ENCODE data around the gene UBA1. TPM values are rescaled to one million over a fixed set of nuclear protein-coding genes. Genes with fewer than 3 reads are reported as not detected.

Gene UBA1
- total and polyA plus RNA-seq, 2 donors (not counting 3 experiments of a cell fraction or from before 2014, with no cell fraction given) = 237 to 297 TPM

DNA sequence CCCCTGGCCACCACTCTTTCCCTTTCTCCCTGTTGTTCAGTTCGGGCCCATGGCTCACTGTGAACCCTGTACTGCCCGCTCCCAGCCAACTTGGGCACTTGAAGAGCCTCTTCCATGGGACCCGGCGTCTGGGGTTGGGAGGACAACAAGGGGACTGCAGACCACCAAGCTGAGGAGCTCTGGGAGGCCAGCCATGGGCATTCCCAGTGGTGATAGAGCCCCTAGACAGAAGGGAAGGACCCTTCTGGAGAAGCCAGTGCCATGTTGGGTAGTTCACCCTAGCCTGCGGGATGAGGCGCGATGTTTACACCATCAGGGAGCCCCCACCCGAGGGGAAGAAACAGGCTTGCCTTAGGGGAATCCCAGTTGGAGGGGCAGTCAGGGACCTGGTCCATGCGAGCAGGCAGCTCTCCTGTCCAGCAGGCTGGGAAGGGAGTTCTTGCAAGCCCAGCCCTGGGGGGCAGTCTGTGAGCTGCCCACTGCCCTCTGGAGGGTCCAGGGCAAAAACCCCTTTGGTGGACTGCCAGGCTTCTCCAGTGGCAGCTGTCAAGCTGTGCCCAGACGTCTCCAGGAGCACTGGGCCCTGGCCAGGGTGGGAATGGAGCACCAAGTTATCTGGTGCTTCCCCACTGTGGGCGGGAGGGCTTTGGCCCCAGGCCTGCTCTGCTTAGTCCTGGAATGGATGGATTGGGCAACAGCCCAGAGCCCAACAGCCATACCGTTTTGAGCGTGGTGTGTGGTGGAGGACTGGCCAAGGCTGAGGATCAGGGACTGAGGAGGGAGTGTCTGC, 23.7 kb upstream of the UBA1 start:
- H3K4me3 ChIP-seq (replicated peaks in 1 of 3; ENCODE audit: insufficient read depth in 1 of 3, low read depth in 1 of 3, low read length in 3 of 3) = no peak overlapping the region
- no peaks in the 10 kb centered on the region for H3K27me3 ChIP-seq (ENCODE audit: control insufficient read depth in 2 of 2, insufficient read depth in 2 of 2, low read length in 2 of 2)
- no peak overlapping the region for H3K9ac ChIP-seq (replicated peaks; ENCODE audit: extremely low read depth, insufficient read depth, low read length)
- TF ChIP-seq POLR2A (IDR thresholded peaks at IDR 0.05; ENCODE audit: low read depth, low read length) (no peak), MYC (IDR thresholded peaks at IDR 0.05; ENCODE audit: low read depth, low read length) (no peak), POLR2AphosphoS5 (IDR thresholded peaks at IDR 0.05; ENCODE audit: insufficient read depth, low read depth, low read length) (no peak), JUN (IDR thresholded peaks at IDR 0.05; ENCODE audit: borderline replicate concordance, insufficient read depth, insufficient read length, low read depth) (no peak), FOS (IDR thresholded peaks at IDR 0.05; ENCODE audit: borderline replicate concordance, insufficient read depth, low read length) (no peak), EZH2 (IDR thresholded peaks at IDR 0.05; ENCODE audit: borderline replicate concordance, low read depth, low read length, severe bottlenecking) (no peak), GATA2 (IDR thresholded peaks at IDR 0.05; ENCODE audit: insufficient read depth, insufficient read length, low read depth, low read length) (no peak)
- TF ChIP-seq, protein P1, sequence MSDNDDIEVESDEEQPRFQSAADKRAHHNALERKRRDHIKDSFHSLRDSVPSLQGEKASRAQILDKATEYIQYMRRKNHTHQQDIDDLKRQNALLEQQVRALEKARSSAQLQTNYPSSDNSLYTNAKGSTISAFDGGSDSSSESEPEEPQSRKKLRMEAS (IDR thresholded peaks at IDR 0.05; ENCODE audit: insufficient read depth, insufficient read length) = no peak
- TF ChIP-seq, protein P2, sequence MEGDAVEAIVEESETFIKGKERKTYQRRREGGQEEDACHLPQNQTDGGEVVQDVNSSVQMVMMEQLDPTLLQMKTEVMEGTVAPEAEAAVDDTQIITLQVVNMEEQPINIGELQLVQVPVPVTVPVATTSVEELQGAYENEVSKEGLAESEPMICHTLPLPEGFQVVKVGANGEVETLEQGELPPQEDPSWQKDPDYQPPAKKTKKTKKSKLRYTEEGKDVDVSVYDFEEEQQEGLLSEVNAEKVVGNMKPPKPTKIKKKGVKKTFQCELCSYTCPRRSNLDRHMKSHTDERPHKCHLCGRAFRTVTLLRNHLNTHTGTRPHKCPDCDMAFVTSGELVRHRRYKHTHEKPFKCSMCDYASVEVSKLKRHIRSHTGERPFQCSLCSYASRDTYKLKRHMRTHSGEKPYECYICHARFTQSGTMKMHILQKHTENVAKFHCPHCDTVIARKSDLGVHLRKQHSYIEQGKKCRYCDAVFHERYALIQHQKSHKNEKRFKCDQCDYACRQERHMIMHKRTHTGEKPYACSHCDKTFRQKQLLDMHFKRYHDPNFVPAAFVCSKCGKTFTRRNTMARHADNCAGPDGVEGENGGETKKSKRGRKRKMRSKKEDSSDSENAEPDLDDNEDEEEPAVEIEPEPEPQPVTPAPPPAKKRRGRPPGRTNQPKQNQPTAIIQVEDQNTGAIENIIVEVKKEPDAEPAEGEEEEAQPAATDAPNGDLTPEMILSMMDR (IDR thresholded peaks at IDR 0.05; ENCODE audit: extremely low read depth in 1 of 2, insufficient read depth in 1 of 2, low read depth in 1 of 2, low read length in 2 of 2) = no peak
- DNase-seq (ENCODE audit: low read depth, low spot score) = no peak
- no peaks in the 10 kb centered on the region for H3K9me1 ChIP-seq (replicated peaks; ENCODE audit: control insufficient read depth, extremely low read depth, insufficient read depth, low read length)
- H3K36me3 ChIP-seq (ENCODE audit: control insufficient read depth in 2 of 2, extremely low read depth in 1 of 2, insufficient read depth in 2 of 2, low read length in 2 of 2) = peaks cover 0 to 39% of the 10 kb centered on the region in 2 experiments
- H3K4me1 ChIP-seq (ENCODE audit: control insufficient read depth, extremely low read depth, insufficient read depth, low read length) = no peaks in the 10 kb centered on the region
- BruUV-seq (replicated peaks) = no TSS peak
- intact Hi-C loops (cut with micrococcal nuclease) = no loop called here
- POLR2A ChIA-PET = interaction anchor here (0.6 kb wide), 1 partner anchor 64 kb away, joined by 3 read pairs; no protein-coding TSS in a partner anchor
- no peak overlapping the region for H2AFZ ChIP-seq (ENCODE audit: low read depth, low read length)
- no peak for FAIRE-seq
- no peaks in the 10 kb centered on the region for H3K9me3 ChIP-seq (replicated peaks; ENCODE audit: control insufficient read depth, insufficient read depth, low read length)
- H3K79me2 ChIP-seq (ENCODE audit: control insufficient read depth, insufficient read depth, low read length) = peaks cover 3% of the 10 kb centered on the region
- no peak overlapping the region for H3K4me2 ChIP-seq (ENCODE audit: insufficient read depth, low read length)
- dilution Hi-C loops (cut with MboI; ENCODE audit: extremely low pct_ligation_motif_present, low sequenced_read_pairs) = no loop called here
- CTCF ChIA-PET = no interaction called here
- no peaks in the 10 kb centered on the region for H4K20me1 ChIP-seq (replicated peaks; ENCODE audit: control insufficient read depth, extremely low read depth, insufficient read depth, low read length)
- no peak overlapping the region for H3K27ac ChIP-seq (ENCODE audit: insufficient read depth, low read depth, low read length)

All from endothelial cell of umbilical vein (primary cell).